ENCODE results near the gene DEFB132.

The DEFB132 gene

DNA sequence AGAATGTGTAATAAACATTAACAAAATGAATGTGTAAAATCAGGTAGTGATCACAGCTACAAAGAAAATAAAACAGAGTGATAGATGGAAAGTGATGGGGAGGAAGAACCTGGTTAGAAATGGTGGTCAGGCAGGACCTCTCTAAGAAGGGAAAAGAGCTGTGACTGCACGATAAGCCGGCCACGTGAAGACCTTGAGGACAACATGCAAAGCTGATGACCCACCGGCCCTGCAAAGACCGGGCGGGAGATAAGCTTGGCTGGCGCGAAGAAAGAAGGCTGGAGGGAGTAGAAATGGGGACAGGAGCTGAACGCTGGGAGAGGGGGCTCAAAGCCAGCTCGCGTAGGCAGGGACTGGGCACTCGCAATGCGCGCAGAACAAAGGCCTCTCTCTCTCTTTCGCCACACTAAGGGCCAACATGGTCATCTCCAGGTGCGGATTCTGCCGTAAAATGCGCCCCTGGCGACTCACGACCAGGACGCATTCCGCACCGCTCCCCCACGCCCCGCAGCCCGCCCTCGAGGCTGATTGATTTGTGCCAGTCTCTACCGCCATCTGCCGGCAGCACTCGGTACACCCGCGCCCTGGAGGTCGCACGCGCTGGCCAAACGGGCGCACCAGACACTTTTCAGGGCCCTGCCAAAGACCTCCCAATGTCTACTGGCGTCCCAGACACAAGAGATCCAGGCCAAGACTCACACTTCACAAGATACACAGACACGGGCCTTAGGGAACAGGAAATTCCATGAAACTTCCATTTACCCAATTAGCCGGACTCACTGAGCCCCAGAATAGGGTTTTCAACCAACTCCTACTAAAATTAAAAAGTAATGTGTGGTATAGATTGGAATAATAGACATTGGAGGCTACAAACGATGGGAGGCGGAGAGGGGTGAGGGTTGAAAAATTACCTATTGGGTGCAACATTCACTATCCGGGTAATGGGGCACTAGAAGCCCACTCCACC, 9.4 kb downstream of the DEFB132 start:
- DNase-seq = peak; percentile 91

DNA sequence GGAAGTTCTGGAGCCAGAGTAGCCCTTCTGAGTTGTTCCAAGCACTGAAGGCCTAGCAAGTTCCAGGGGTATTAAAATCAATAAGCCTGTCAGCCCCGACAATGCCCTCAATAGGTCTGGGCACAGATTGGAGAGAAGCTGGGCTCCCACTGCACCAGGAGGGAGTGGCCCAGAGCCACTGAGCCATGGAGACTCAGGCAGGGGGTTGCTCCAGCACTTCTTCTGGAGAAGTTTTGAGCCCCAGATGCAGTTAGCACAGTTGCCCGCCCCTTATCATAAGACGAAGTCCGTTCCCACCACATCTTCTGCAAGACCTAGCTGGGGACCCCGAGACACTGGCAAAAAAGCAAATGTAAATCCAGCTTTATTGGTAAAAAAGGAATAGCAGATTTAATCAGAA, 13.0 kb downstream of the DEFB132 start:
- no peak for DNase-seq

DNA sequence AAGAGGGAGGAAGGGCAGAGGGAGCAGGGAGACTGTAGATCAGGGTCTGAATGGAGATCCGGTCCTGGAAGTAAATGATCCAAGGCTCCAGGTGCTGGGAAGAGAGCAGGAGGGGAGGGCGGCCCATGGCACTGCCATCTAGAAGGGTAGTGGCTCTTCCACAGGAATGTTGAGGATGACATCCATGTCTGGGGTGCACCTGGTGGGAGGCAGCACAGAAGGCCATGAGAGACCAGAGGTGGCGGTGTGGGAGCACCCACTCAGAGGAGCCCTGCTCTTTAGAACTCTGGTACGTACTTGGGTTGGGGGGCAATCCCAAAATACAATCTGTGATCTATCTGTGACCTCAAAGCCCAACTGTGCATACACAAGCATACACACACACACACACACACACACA, 13.5 kb downstream of the DEFB132 start:
- DNase-seq = no peak

DNA sequence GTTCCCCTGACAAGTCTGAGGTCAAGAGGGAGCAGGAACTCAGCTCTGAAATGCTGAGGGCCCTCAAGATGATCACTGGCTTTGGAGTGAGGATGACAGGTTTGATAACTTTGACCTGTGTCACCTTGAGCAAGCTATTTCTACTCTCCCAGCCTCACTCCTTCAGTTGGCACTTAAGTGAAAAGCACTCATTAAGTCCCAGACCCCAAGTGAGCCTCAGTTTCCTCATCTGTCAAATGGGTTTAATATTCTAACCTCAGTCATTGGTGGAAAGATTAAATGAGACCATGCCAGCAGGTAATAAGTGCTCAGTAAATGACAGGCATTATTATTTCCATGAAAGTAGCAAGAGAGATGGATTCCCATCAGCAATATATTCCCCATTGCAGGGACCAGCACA, 14.0 kb downstream of the DEFB132 start:
- no peak for DNase-seq

DNA sequence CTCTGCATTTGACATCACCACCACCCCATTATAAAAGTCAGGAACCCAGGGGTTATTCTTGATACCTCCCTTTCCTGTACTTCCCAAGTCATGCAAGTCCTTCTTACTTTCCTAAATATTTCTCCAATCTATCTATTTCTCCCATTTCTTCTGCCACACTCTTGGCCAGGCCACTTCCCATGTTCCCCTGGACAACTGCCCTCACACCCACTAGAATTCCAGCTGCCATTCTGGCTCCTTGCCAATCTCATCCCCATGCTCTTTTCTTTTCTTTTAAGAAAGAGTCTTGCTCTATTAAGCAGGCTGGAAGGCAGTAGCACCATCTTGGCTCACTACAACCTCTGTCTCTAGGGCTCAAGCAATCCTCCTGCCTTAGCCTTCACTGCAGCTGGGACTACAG, 15.2 kb downstream of the DEFB132 start:
- DNase-seq = no peak

DNA sequence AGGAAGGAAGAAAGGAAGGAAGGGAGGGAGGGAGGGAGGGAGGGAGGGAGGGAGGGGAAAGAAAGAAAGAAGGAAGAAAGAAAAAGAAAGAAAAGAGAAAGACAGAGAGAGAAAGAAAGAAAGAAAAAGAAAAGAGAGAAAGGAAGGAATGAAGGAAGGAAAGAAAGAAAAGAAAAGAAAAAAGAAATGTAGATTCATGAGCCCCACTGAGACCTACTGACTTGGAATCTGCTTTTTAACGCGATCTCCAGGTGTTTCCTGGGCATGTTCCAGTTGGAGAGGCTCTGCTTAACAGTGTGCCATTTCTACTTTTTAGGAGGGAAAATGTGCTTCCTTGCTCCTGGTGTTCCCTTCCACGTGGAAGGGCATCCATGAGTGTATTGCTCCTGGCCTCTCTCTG, 16.4 kb downstream of the DEFB132 start:
- DNase-seq = no peak

DNA sequence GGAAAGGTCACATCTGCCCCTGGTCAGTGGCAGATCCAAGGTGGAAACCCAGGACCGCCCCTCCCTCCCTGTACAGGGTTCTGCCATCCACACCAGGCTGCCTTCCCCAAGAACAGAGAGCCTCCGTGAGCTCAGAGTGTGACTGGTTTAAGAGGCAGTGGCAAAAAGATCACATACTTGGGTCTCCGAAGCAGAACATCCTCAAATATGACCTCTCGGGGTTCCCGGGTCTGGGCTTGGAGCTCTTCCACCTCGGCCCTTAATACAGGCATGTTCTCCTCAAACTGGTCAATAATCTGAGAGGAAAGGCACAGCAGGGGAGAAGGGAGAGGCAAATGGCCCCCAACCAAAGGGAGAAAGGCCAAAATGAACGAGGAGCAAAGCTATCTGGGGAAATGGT, 18.3 kb downstream of the DEFB132 start:
- no peak for DNase-seq

DNA sequence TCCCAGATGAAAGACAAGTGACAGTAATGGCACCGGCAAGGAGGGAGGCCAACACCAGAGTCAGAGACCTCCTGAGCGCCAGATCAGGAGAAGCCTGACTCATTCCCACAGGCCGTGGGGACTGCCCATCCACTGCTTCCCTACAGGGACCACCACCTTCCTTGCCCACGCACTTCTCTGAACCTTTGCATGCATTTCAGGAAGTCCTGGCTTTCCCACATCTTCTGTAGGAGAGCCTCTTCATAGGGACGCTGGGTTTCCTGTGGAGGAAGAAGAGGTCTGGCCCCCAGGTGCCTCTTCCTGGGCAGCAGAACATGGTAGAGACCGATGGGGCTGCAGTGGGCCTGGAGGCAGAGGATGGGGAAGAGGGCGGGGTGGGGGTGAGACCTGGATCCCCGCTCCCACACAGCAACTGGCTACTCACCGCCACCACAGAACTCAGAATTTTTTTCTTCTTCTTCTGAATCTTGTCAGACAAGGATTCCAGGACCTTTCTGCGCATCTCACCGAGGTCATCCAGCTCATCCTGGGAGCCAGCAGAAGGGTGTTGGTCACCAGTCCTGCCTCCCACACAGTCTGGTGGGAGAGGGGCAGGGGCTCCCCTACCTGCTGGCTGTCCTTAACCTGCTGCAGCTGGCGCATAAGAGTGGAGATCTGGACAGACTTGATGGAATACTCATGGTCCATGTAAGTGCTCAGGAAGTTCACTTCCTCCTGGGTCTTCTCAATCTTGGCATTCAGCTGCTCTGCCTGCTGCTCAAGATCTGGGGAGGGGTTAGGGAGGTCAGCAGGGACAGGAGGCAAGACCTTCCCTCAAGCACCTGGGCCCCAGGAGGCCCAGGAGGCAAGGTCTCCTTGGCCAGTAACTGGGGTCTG, 19.3 kb downstream of the DEFB132 start:
- DNase-seq = no peak

DNA sequence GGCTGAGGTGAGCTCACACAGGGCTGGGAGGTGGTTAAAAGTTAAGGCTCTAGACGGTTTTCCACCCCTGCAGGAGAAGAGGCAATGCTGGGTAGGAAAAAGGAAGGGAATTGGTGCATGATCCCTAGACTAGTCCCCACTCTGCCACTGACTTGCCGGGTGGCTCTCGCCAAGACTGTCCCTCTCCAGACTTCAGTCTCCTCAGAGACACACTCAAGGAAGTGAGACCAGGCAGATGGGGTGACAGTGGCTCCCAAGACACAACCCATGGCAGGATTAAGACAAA, 19.9 kb downstream of the DEFB132 start:
- no peak for DNase-seq

DNA sequence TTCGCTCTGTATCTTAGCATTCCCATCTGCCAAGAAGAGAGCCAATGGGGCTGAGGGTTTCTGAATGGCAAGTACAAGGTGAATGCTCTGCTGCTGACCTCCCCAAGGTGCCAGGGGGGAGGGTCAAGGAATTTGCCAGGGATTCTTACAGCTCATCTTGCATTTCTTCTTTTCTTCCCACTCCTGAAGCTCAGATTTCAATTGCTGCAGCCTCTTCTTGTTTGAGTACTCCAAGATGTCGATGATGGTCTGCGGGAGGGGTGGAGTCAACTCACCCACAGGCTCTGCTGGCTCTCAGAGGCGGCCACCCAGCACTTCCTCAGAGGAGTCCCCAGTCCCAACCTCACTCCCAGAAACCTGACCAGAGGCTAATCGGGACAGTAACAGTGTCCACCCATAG, 20.7 kb downstream of the DEFB132 start:
- DNase-seq = no peak

DNA sequence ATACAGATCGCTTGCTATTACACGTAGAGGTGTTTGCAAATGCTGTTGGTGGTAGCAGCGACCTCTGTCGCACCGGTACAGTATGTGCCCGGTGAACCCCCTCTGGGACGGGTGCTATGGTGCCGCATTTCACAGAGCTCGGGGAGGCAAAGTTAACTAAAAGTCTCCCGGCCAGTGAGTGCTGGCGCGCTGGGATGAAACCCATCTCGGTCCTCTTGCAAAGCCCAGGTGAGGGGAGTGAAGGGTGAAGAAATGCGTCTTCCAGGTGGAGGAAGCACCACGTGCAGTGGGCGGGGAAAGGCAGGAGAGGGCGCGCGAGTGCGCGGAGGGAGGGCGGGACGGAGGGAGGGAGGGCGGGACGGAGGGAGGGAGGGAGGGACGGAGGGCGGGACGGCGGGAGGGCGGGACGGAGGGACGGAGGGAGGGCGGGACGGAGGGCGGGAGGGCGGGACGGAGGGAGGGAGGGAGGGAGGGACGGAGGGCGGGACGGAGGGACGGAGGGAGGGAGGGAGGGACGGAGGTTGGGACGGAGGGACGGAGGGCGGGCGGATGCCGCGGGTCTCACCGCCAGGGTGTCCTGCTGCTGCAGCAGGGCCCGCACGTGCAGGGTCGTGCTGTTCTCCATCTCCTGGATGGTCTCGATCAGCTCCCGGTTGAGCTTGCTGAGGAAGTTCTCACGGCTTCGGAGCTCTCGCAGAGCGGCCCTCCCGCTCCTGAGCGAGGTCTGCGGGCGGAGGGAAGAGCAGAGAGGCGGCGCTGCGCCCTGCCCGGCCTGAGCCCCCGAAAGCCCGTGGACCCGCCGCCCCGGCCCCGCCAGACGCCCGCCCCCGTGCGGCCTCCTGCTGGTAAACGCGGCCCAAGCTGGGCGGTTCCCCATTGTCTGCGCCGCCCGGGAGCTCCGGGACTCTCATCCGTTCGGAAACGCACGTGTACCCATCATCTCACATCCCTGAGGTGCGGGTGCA, 21.4 kb downstream of the DEFB132 start:
- no peak for DNase-seq

DNA sequence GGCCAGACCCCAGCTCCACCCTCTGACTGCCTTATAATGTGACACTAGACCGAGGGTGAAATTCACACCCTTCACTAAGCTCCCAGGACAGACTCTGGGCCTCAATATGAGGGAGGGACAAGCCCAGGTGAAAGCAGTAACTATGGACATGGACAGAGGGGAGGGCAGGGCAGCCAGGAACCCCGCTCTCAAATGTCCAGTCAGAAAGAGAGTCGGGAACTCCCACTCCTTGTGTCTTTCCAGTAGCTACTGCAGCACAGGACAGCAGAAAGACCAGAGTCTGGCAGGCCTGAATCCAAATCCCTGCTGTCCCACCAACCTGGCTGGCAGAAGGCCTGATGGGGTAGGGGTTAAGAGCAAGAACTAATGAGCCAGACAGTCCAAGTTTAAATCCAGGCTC, 26.6 kb downstream of the DEFB132 start:
- no peak for DNase-seq

DNA sequence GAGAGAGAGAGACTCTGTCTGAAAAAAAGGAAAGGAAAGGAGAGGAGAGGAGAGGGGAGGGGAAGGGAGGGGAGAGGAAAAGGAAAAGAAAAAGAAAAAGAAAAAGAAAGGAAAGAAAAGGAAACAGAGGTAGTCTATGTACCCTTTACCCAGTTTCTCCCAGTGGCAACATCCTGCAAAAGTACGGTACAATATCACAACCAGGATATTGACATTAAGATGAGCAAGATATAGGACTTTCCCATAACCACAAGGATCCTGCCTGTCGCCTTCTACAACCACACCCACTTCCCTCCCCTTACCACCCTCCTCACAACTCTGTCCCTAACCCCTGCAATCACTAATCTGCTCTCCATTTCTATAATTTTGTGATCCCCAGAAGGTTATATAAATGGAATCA, 29.0 kb downstream of the DEFB132 start:
- no peak for DNase-seq

DNA sequence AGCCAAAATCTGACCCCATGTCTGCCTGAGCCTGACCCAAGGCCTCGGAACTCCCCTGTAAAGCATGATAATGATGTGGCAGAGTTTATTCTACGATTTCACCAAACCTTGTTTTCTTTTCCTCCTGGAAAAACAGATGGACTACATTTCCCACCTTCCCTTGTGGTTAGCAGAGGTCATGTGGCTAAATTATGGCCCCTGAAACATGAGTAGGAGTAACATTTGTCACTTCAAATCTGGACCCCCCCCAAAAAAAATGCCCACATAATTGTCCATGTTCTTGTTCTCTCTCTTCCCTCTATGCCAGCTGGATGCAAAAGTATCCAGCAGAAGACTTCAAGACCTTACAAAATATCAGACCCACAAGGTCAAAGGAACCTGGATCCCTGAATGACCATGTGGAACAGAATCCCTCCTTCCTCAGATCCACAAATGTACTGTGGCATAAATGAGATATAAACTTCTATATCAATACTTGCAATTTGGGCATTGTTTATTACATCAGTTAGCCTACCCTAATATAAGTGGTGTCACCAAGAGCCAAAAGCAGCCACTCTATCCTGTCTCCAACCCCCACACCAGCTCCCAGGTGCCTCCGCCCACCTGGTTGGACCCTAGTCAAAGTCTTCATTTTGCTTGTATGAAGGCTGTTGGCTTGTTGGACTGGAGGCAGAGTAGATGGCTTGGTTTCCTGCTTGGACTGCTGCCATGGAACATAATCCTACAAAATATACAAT, 31.6 kb downstream of the DEFB132 start:
- no peak for DNase-seq

DNA sequence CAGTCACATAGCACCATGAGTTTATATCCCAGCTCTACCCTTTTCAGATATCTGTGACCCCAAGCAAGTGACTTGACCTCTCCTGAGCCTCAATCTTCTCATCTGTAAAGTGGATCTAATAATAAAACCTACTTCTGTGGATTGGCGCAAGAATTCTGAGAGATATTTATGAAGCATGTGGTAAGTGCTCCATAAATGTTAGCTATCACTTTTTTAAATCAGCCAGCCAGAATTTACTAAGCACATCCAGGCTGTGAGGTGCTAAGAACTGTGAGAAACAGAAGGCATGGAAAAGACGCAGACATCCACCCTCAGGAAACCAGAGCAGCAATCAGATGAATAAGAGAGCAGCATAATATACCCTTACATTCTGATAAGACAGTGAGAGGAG, 32.2 kb downstream of the DEFB132 start:
- no peak for DNase-seq

DNA sequence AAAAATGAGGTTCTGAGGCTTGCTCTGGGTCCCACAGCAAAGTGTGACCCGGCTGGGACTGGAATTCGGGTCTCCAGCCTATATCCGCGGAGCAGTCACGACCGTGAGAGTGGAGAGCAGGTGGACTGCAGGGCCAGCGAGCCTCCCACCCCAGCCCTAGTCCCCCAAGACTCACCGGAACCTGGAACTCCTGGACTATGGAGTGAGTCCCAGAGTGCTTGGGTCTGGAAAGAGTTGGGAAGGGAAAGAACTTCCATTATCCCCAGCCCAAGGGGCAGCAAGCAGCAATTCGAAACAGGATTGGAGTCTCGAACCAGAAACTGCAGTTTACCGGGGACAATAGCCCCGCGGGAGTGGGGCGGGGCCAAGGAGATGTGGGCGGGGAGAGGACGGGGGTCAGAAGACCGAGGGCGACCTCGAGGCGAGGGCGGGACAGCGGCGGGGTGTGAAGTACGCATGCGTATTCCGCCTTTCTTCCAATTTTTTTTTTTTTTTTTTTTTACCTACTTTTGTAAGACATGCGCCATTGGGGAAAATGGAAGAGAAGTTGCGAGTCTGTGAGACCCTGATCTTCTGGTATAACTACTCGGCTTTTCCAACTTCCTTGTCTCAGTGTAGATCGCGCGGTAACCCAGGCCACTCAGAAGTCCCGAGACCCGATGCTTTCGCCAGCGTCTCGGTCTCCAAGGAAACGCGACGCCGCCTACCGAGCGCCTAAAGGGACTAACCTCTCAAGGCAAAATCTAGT, 32.7 kb downstream of the DEFB132 start, which contains the start of gene C20orf96:
TSS of gene C20orf96 (minus strand) at position 667 of the 748 bp plus-strand sequence. CDS start at position 527, 140 bp downstream.
- peak; percentile 87 for DNase-seq

DNA sequence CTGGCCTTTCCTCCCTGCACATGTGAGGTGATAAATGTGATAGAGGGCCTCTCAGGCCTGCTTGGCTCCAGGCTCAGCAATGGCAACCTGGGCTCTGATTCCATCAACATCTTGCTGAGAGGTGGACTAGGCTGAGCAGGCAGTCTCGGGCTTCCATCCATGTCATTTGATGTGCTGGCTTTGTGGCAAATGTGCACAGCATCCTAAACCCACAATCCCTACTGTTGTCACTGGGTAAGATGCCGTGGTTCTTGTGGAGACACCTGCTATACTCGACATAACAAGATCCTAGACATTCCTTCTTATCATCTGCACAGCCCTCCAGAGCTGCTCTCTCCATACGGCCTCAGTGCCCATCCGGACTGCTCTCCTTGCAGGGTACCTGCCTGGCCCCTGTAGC, 37.1 kb downstream of the DEFB132 start:
- DNase-seq = no peak

DNA sequence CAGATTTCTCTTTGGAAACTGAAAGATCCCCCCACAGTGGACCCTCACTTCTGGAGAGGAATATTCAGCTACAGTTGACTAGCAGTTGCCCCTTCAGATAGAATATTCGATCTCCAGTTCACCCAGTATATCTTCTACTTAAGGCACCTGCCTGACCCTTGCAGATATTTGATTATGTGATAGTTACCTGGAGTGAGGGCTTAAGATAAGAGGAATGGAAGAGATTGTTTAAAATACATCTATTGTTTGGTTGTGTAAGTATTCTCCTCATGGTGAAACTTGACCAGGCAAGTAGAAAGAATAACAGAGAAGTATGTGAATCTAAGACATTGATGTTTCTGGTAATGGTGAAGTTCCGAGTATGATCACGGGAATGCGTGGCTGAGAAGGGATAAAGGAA, 38.3 kb downstream of the DEFB132 start:
- DNase-seq = no peak

DNA sequence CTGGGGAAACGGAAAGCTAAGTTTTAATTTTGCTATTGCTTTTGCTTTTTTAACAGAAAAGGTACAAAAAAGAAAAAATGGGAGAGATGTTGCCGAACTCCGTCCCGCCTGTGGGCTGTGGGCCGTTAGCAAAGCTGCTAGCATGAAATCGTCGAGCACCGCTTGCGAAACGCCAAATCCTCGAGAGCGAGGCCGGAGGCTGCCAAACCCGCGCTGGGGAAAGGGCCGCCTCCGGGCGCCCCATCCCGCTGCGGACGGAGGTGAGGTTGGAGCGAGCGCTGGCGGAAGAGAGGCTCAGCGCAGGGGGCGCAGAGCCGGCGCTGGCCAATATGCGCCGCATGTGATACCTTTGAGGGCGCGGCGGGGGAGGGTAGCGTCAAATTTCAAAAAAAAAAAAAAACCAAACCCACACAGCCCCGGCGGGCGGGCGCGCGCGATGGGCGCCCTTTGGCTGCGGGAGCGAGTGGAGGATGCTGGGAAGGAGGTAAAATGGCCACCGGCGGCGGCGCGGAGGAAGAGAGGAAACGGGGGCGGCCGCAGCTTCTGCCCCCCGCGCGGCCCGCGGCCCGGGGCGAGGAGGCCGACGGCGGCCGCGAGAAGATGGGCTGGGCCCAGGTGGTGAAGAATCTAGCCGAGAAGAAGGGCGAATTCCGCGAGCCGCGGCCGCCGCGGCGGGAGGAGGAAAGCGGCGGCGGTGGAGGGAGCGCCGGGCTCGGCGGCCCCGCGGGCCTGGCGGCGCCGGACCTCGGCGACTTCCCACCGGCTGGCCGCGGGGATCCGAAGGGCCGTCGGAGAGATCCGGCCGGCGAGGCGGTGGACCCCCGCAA, 39.8 kb downstream of the DEFB132 start, which contains the start of gene ZCCHC3:
TSS of gene ZCCHC3 (plus strand) at position 473 of the 827 bp plus-strand sequence. CDS start at position 490, 17 bp downstream.
- peak; percentile 83 for DNase-seq

Measured in stimulated activated CD4-positive, alpha-beta T cell treated with anti-CD3 and anti-CD28 coated beads, Interleukin-4, amount 100 ng/mL, for 1 hour (primary cell).